Endometrial microvascular endothelial cells (primary cell): ENCODE measurements around the gene MB21D2. TPM values are rescaled to one million over a fixed set of nuclear protein-coding genes. Genes with fewer than 3 reads are reported as not detected.

Experiments used
- in situ Hi-C: cut with HindIII; loops from 2 replicates; pipeline ENCODE4 v1.10.0; 2017; ENCODE audit warnings: low sequenced_read_pairs, low pct_unique_long_range_greater_than_20kb; ENCODE audit errors: inconsistent ontology term
- total RNA-seq: library from RNA; depleted of rRNA; stranded (reverse); fragments of >200 nt; gene quantifications from one replicate; pipeline ENCODE4 v1.2.3, GENCODE V29; 2015; ENCODE audit errors: inconsistent ontology term

The MB21D2 gene
- total RNA-seq, 1 donor from 2014 or later = 33.3 TPM

DNA sequence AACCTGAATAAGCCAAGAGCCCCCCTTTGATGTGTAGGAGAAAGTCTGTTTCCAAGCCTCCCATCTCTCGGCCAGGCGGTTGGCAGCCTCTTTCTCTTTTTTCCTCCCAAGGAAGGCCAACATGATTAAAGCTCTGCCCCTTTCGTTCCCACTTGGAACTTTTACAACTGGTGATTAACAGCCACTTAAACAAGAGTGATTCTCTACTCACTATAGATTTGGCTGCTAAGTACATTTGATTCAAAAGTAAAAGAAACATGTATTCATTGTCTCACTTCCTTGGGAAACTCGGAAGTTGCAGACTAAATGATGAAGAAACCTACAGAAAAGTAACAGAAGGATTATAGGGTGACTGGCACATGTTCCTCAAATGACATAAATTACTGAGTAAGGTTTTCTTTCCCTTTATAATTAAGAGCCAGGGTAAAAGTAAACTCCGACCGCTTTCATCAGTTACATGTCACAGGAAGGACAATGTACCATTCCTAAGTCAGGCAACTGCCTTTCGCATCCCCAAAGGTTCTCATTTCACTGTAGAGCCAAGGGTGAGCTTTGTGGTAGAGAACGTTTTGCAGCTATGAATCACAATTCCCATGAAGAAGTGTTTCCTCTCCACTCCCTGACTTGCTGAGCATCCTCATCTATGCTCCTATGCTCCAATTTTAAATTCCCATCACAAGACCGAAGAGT, 72.7 kb downstream of the MB21D2 start:
- in situ Hi-C loops = no loop called here

DNA sequence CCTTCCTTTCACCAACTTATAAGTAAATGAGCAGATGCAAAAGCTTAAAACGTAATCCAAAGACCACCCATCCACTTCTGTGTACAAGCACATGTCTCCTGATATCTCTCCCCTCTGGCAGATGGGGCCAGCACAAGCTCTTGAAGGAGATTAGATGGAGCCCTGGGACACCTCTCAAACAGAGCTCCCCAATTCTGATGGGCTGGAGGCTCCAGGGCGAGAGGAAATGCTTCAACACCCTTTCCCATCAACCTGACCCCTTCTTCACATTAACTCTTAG, 73.2 kb downstream of the MB21D2 start:
- in situ Hi-C loops = no loop called here

DNA sequence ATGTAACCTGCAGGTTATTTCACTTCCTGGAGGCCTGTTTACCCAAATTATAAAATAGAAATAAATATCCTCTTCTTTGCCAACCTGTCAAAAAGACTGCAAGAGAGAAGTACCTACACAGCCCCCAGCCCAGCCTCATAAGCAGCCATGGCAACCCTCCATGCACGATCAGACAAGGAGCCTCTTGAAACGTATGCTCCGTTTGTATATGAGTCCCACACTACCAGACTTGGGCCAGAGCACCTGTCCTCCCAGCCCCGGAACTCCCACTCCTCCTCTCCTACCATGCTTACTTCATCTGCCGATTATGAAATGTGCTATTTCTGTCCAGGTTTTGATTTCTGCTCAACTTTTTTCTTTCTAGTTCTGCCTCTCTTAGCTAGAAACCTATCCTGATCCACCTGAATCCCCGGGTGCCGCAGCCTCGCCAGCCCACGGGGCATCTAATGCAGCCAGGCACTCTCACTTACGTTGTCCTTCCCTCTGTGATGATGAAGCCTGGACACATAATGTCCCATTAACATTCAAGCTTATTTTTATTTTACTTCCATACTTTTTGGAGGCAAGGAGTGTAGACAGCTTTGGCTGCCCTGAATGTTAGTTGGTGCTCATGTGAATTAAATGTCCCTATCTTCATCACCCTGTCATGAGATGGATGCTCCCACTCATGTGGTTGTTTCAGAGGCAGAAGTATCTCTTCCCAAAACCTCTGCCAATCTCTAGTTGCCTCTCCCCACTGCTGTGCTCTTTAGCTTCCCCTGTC, 73.8 kb downstream of the MB21D2 start:
- in situ Hi-C loops = no loop called here

DNA sequence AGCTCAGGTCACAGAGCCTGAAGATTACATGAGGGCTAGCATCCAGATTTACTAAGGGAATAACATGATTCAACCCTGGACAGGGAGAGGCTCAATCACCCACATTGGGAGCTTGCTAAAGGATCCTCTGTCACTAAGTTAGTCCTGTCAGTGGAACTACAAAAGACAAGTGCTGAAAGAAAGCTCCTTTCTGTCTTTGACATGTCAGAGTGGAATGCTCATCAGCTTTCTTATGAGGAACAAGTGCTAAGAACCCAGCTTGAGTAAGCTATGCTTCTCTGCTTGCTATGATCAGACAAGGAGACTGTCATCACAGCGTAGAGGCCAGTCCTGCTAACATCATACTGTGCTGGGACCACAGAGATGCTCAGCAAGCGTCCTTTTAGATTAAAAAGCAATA, 74.5 kb downstream of the MB21D2 start:
- in situ Hi-C loops = no loop called here

DNA sequence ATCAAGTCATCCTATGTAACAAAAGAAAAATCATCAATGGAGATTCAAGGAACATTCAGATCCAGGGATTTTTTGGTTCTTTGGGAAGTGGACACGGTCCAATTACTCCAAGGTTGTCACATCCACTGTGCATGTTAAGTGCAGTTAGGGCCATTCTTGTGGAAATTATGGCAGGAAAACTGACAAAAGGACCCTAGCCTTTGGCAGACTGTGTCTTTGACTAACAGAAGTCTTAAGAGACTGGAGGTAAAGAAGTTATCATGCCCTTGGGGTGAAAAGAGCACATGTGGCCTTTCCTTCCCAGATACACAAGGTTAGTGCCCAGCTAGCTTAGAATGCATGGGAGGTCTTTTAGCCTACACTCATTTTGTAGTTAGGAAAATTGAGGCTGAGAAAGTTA, 74.9 kb downstream of the MB21D2 start:
- in situ Hi-C loops = no loop called here

DNA sequence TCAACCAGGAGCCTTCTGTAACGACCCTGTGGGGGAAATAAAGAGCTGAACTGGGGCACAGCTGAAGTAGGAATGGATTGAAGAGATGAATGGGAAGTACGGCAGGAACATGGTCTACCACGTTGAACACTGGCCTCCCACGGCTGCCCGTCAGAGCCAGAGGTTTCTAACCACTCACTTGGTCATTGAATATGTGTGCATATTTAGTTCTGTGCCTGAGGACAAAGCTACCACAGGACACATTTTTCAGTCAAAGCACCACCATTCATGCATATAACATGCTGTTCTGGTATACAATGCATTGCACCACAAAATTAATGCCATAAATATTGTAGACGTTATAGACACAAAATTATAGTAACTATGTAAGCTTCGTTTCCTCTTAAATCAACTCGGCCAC, 75.5 kb downstream of the MB21D2 start:
- in situ Hi-C loops = no loop called here

DNA sequence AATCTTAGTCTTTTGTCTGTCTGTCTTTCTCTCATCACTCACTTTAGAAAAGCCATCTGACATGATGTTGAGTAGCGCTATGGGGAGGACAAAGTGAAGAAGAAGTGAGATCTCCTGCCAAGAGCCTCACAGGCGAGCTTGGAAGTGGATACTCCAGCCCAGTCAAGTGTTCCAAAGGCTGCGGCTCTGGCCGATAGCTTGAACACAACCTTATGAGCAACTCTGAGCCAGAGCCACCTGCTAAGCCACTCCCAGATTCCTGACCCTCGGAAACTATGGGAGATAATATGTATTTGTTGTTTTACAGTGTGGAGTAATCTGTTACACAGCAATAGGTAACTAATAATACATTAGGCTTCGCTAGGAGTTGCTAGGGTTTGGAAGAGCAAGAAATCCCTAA, 76.2 kb downstream of the MB21D2 start:
- in situ Hi-C loops = no loop called here

DNA sequence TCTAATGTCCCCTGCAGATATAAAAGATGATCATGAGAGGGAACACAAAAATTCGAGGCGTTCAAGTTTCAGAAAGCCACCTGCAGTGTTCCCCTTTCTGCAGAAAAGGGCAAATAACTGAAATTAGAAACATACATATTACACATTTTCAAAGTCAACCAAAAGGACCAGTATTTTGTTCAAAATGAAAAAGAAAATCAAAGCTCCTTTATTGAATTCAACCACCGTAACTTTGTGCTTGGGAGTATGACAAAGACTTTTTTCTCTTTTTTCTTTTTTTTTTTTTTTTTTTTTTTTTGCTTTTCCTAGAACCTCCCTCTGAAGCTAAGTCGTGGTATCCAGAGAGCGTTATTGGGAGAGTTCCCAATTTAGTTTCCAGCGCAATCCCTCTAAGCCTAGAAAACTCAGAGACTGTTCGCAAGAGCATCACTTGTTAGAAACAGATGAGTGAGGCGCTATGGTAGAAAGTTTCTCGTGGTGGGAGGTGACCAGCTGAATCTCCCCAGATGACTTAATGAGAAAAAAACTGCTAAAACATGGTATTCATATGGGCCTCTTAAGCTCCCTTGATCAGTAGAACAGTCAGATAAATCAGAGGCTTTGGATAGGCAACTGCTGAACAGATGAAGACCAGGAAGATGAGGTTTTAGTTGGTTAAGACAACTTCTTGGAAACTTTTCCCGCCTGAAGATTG, 77.4 kb downstream of the MB21D2 start:
- in situ Hi-C loops = no loop called here

DNA sequence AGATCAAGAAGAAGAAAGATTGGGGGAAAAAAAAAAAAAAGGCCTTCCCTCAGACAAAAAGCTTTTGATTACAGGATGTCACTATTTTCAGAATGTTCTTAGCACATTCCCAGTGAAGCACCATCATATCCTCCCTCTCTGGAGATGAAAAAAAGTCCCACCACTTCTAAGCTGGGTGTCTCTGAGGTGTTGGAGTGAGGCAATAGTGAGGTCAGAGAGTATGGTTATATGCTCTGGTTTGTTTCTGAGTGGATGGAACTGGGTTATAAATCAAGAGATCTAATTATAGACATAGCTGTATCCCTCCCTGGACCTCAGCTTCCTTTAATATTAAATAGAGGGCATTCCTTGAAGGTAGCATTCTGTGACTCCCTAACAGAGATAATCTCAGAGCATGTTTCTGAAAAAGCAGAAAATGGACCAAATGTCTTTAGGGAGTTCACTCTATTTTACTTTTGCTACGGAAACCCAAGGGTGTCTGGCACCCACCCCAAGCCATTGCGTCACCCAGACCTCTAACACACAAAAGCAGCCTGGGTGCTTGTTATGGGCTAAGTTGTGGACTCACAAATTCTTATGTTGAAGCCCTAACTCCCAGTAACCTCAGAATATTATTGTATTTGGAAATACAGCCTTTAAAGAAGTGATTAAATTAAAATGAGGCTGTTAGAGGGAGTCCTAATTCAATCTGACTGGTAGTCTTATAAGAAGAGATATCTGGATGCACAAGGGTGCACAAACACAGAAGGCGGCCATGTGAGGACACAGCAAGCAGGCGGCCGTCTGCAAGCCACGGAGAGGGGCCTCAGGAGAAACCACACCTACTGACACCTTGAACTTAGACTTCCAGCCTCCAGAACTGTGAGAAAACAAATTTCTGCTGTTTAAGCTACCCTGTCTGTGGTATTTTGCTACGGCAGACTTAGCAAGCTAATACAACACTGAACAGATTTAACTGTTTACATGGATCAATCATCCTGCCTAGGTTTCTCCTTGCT, 81.5 kb downstream of the MB21D2 start:
- in situ Hi-C loops = no loop called here

DNA sequence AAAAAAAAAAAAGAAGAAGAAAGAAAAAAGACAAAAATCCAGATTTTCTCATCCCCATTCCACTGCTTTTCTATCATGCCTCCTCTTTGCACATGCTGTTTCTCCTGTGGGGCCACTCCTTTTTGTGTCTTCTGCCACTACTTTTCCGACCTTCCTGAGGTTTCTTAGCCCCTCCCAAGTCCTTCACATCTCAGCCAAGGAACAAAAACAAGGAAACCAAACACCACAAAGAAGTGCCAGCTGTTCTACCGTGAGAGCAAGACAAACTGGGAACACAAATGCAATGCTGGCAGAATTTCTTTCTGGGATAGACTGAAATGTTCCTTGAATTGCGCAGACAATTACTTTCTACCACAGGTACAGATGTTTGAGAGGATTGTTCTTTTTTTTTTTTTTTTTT, 83.2 kb downstream of the MB21D2 start:
- in situ Hi-C loops = no loop called here

DNA sequence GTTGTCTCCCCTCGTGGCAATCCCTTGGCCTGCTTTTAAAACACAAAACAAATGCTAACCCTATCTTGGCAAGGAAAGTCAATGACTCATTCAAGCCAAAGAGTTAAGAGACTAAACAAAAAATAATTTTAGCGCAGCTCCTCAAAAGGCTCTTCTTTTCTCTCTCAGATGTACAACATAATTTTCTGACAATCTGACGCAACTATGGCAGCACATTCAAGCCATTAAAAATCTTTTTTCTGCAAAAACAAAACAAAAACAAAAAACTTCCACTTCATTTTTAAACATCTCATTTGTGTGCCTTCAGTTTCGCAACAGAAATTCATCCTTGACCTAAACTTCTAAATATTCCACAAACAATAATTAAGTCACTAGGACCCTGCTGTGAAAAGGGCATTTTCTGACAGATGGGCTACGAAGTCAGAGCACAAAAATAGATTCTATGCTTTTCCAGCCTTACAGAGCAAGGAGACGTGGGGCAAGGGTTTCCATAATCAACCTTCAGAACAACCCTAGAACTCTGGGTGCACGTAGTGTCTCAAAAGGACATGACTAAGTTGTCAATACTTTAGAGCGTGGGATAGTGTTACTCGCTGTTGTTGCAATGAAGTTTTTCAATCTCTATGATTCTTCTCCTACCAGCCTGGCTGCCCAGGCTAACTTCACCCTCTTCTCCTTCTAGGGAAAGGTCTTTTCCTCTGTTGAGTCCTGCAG, 84.3 kb downstream of the MB21D2 start:
- in situ Hi-C loops = no loop called here

DNA sequence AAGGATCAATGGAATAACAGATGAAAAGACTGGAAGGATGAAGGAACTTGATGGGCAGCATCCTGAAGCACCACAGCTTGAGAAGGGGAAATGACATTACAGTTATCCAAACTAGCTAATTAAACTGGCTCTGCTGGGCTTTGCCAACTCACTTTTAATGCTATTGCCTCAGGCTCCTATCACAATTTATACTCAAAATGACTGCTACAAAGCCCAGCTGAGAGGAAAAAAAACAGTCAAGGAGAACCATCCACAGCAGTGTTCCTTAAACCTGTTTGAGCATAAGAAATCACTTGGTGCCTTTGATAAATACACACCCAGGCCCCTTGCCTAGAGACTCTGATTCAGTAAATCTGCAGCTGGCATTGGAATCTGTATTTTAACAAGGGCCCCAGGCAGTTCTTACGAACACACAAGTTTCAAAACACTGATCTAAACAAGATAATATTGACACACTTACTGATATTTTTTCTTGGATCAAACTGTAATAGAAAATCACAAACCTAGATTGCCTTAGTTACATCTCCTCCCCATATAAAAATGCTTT, 85.8 kb downstream of the MB21D2 start:
- in situ Hi-C loops = no loop called here

DNA sequence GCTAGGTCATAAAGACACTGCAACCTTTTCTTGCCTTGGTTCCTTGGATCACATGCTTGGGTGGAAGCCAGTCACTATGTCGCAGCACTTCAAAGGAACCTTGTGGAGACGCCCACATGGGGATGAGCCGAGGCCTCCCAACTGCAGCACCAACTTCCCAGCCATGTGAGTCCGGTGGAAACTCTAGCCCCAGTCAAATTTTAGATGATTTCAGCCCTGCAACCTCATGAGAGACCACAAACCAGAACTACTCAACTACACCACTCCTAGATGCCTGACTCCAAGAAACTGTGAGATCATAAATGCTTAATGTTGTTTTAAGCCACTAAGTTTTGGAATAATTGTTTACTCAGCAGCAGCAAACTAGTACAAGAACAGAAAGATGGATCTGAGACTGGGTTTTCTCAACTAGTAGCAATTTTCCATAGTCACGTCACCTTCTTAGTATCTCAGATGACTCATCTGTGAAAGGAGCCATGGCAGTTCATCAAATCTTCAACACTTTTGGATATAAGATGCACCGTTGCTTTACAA, 86.5 kb downstream of the MB21D2 start:
- in situ Hi-C loops = no loop called here

DNA sequence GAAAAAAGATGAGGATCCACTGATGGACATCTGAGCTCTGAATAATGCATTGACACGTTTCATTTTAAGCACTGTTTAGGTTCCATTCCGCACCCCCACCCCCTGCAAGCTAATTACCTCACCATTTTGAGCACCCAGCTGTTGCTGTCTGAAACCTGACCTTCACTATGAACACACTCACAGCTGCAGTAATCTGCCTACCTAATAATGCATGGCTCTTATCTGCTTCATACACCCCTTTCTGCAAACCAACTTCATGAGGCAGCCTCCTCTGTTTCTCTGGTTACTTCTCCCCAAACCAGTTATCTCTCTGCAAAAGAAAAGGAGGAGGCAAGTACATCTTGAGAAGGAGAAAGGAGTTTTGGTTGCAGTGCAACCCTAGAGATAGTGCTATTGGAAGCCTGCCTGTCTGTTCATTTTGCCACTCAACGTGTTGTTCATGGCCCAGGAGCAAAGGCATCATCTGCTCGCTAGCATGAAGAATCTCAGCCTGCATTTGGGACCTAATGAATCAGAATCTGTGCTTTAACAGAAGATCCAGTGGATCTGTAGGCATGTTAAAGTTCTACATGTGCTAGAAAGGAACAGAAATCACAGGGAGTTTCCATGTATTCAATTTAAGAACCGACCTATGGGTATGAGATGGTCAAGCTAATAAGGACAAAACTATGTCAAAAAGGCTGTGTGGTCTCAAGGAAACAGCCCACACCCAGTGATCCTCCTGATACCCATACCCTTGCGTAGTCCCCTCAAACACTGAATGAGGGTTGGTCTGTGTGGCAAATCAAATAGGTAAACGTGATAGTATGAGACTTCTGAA, 87.2 kb downstream of the MB21D2 start:
- in situ Hi-C loops = no loop called here

DNA sequence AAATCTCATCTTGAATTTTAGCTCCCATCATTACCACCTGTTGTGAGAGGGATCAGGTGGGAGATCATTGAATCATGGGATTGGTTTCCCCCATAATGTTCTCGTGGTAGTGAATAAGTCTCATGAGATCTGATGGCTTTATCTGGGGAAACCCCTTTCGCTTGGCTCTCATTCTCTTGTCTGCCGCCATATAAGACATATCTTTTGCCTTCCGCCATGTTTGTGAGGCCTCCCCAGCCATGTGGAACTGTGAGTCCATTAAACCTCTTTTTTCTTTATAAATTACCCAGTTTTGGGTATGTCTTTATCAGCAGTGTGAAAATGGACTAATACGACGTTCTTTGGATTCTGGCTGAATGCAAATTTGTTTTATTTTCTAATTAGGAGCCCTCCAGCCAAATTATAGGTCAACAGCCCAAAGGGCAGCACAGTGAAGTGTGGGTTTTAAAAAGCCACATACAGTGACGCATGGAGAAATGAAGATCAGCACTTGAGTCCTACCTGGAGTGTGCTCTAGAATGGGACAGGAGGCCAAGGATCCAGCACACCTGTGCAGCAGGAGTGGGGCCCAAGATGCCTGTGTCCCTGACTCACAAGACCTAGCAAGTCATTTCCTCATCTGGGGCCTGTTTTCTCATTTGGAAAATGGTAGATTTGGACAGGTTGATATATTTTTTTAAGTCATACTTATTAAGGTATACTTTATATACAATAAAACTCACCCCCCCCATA, 89.6 kb downstream of the MB21D2 start:
- in situ Hi-C loops = no loop called here

DNA sequence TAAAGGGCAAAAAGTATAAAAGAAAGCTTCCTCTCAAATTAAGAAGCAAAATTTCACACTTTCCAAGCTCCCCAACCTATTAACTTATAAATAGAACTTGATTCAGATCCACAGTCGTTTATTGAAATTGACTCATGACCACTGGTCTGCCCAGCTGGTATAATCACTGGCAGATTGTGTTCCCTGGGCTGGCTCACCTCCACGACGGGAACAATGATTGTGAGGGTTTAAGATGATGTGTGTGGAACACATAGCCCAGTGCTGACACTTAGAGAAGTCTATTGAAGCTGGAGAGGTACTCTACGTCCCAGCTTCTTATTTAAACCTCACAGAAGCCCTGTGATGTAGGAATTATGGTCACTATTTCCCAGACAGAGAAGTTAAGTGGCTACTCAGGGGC, 90.4 kb downstream of the MB21D2 start:
- in situ Hi-C loops = no loop called here
